GM23338 (cell line): ENCODE results near the gene AGO4. TPM values are rescaled to one million over a fixed set of nuclear protein-coding genes. Genes with fewer than 3 reads are reported as not detected.
"Not testable (repeated sequence)": the region's sequence is repeated elsewhere in the genome, so short reads cannot be mapped to it uniquely, and the experiment has no call there.

ENCODE experiments used
- ATAC-seq: fragments of 200-7000 bp; cut with Tn5 transposase; 3 replicates; pipeline ENCODE4 v1.9.1; 2020
- DNase-seq: peaks from one replicate; pipeline ENCODE4 v3.0.0-alpha.2; 2015; ENCODE audit warnings: low spot score
- H2AFZ ChIP-seq: fragments of 200-600 bp; sonication (generic); 2 replicates; pipeline ENCODE4 v1.8.0; 2016; ENCODE audit warnings: antibody characterized with exemption, mild to moderate bottlenecking, moderate library complexity
- H3F3A ChIP-seq: fragments of 200-600 bp; sonication (generic); replicated peaks from 2 replicates; pipeline ENCODE4 v1.8.0; 2017; ENCODE audit warnings: antibody characterized with exemption, mixed run types, low read depth
- H3K27ac ChIP-seq: fragments of 200-600 bp; sonication (generic); 2 replicates; pipeline ENCODE4 v1.6.1; 2016; ENCODE audit warnings: low read depth
- H3K27me3 ChIP-seq: fragments of 200-600 bp; sonication (generic); 2 replicates; pipeline ENCODE4 v1.8.0; 2016; ENCODE audit warnings: mild to moderate bottlenecking, mixed run types, moderate library complexity; ENCODE audit not compliant: insufficient read depth
- H3K36me3 ChIP-seq: fragments of 200-600 bp; sonication (generic); 2 replicates; pipeline ENCODE4 v1.8.0; 2016; ENCODE audit warnings: mild to moderate bottlenecking; ENCODE audit not compliant: insufficient read depth
- H3K4me1 ChIP-seq: fragments of 200-600 bp; sonication (generic); 2 replicates; pipeline ENCODE4 v1.8.0; 2016; ENCODE audit warnings: mild to moderate bottlenecking, moderate library complexity; ENCODE audit not compliant: insufficient read depth
- H3K4me2 ChIP-seq: fragments of 200-600 bp; sonication (generic); 2 replicates; pipeline ENCODE4 v1.7.1; 2017; ENCODE audit warnings: mixed run types
- H3K4me3 ChIP-seq: fragments of 200-600 bp; sonication (generic); 2 replicates; pipeline ENCODE4 v1.6.1; 2016; ENCODE audit warnings: mixed run types
- H3K79me2 ChIP-seq: fragments of 200-600 bp; sonication (generic); replicated peaks from 2 replicates; pipeline ENCODE4 v1.8.0; 2017; ENCODE audit warnings: mild to moderate bottlenecking; ENCODE audit not compliant: insufficient read depth
- H3K9me2 ChIP-seq: fragments of 200-600 bp; sonication (generic); 2 replicates; pipeline ENCODE4 v1.8.0; 2017; ENCODE audit not compliant: insufficient read depth
- H4K20me1 ChIP-seq: fragments of 200-600 bp; sonication (generic); replicated peaks from 2 replicates; pipeline ENCODE4 v1.8.0; 2017; ENCODE audit warnings: mild to moderate bottlenecking; ENCODE audit not compliant: insufficient read depth
- H3K27ac Mint-ChIP-seq: 2 replicates; pipeline ENCODE4 v1.8.0; 2020; ENCODE audit warnings: inconsistent platforms, mild to moderate bottlenecking, moderate library complexity, mixed read lengths
- H3K27me3 Mint-ChIP-seq: 3 replicates; pipeline ENCODE4 v1.8.0; 2022; ENCODE audit warnings: low read depth, mild to moderate bottlenecking, moderate library complexity, mixed read lengths, inconsistent platforms; ENCODE audit not compliant: insufficient read depth, poor library complexity
- H3K36me3 Mint-ChIP-seq: 3 replicates; pipeline ENCODE4 v1.8.0; 2021; ENCODE audit warnings: low read depth, mild to moderate bottlenecking, inconsistent platforms, moderate library complexity, mixed read lengths
- H3K4me1 Mint-ChIP-seq: 3 replicates; pipeline ENCODE4 v1.8.0; 2020; ENCODE audit warnings: mild to moderate bottlenecking, inconsistent platforms, mixed read lengths
- H3K4me3 Mint-ChIP-seq: 3 replicates; pipeline ENCODE4 v1.8.0; 2021; ENCODE audit warnings: moderate library complexity, mild to moderate bottlenecking, inconsistent platforms, mixed read lengths
- H3K9me3 Mint-ChIP-seq: 3 replicates; pipeline ENCODE4 v1.8.0; 2020; ENCODE audit warnings: moderate library complexity, mild to moderate bottlenecking, inconsistent platforms, mixed read lengths
- CREB1 ChIP-seq: fragments of 250-450 bp; sonication (Bioruptor Pico); IDR thresholded peaks from 2 replicates; pipeline ENCODE4 v1.5.0; 2020; ENCODE audit warnings: low read depth, mild to moderate bottlenecking, moderate library complexity
- EZH2 ChIP-seq: fragments of 200-600 bp; sonication (generic); IDR thresholded peaks from one replicate; pipeline ENCODE4 v1.8.0; 2017; ENCODE audit warnings: antibody characterized with exemption, mild to moderate bottlenecking, low read depth; ENCODE audit not compliant: unreplicated experiment
- EZH2phosphoT487 ChIP-seq: fragments of 200-600 bp; sonication (generic); IDR thresholded peaks from one replicate; pipeline ENCODE4 v1.8.1; 2018; ENCODE audit warnings: antibody characterized with exemption; ENCODE audit not compliant: unreplicated experiment
- JUNB ChIP-seq: IDR thresholded peaks from one replicate; pipeline ENCODE4 v1.6.1; 2016; ENCODE audit warnings: antibody characterized with exemption; ENCODE audit not compliant: unreplicated experiment
- NANOG ChIP-seq: IDR thresholded peaks from 2 replicates; pipeline ENCODE4 v1.6.1; 2016; ENCODE audit warnings: antibody characterized with exemption, borderline replicate concordance
- POLR2AphosphoS5 ChIP-seq: IDR thresholded peaks from 2 replicates; pipeline ENCODE4 v1.6.1; 2016; ENCODE audit warnings: antibody characterized with exemption, low read depth
- ZNF114 ChIP-seq: fragments of 250-450 bp; sonication (Bioruptor Pico); IDR thresholded peaks from 2 replicates; pipeline ENCODE4 v1.5.0; 2020; ENCODE audit warnings: mild to moderate bottlenecking, moderate library complexity
- polyA plus RNA-seq: library from polyadenylated mRNA; unstranded; fragments of >200 nt; fragmentation: Nextera tagmentation; extraction: Ambion mirVana; gene quantifications from 2 replicates; pipeline ENCODE4 v1.2.1, GENCODE V29; 2016
- total RNA-seq: library from RNA; depleted of rRNA; stranded (reverse); fragments of >200 nt; shearing (Covaris generic); gene quantifications from 2 replicates; pipeline ENCODE4 v1.2.3, GENCODE V29; 2014
- TF ChIP-seq, protein P1 (sequence below), 2 experiments: fragments of 200-600 bp in 1 of 2; sonication (generic) in 1 of 2; conservative IDR thresholded peaks; 2 replicates each; pipeline versions ENCODE4 v1.5.1 to v1.6.1; 2016 to 2017; ENCODE audit warnings: antibody characterized with exemption in 2 of 2, low read depth in 2 of 2, mild to moderate bottlenecking in 2 of 2, moderate library complexity in 1 of 2
- TF ChIP-seq, protein P2 (sequence below): IDR thresholded peaks from 2 replicates; pipeline ENCODE4 v1.6.1; 2016; ENCODE audit warnings: antibody characterized with exemption

The AGO4 gene
- total and polyA plus RNA-seq, 2 experiments from 2014 or later = 1.7 to 9.7 TPM

DNA sequence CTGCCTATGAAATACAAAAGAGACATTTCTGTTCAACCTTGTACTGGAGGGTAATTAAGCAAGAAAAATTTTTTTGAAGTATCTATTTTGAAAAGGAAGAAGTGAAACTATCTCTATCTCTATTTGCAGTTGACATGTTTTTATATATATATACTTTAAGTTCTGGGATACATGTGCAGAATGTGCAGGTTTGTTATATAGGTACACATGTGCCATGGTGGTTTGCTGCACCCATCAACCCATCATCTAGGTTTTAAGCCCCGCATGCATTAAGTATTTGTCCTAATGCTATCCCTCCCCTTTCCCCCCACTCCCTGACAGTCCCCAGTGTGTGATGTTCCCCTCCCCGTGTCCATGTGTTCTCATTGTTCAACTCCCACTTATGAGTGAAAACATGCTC, 9.8 kb upstream of the AGO4 start:
- not testable (repeated sequence) for H3K27ac ChIP-seq

DNA sequence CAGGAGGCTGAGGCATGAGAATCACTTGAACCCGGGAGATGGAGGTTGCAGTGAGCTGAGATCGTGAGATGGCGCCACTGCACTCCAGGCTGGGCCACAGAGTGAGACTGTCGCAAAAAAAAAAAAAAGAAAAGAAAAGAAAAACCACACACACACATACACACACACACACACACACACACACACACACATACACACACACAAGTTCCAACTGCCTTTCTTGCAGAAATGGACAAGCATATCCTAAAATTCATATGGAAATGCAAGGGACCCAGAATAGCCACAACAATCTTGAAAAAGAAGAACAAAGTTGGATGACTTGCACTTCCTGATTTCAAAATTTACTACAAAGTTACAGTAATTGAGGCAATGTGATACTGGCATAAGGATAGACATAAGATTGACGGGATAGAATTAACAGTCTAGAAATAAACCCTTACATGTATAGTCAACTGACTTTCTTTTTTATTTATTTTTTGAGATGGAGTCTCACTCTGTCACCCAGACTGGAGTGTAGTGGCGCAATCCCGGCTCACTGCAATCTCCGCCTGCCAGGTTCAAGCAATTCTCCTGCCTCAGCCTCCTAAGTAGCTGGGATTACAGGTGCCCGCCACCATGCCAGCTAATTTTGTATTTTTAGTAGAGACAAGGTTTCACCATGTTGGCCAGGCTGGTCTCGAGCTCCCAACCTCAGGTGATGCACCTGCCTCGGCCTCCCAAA, 7.5 kb upstream of the AGO4 start:
- H3K27me3 Mint-ChIP-seq, H3K27ac ChIP-seq, H3K4me1 ChIP-seq, H3K4me2 ChIP-seq, H3K4me1 Mint-ChIP-seq, H3K9me2 ChIP-seq, H3K9me3 Mint-ChIP-seq, H3K36me3 ChIP-seq, H2AFZ ChIP-seq, H3K4me3 ChIP-seq, H3K79me2 ChIP-seq, H4K20me1 ChIP-seq, H3F3A ChIP-seq, H3K36me3 Mint-ChIP-seq, ATAC-seq, H3K27me3 ChIP-seq, H3K27ac Mint-ChIP-seq, DNase-seq, H3K4me3 Mint-ChIP-seq: not testable (repeated sequence)
- TF ChIP-seq, protein P1, sequence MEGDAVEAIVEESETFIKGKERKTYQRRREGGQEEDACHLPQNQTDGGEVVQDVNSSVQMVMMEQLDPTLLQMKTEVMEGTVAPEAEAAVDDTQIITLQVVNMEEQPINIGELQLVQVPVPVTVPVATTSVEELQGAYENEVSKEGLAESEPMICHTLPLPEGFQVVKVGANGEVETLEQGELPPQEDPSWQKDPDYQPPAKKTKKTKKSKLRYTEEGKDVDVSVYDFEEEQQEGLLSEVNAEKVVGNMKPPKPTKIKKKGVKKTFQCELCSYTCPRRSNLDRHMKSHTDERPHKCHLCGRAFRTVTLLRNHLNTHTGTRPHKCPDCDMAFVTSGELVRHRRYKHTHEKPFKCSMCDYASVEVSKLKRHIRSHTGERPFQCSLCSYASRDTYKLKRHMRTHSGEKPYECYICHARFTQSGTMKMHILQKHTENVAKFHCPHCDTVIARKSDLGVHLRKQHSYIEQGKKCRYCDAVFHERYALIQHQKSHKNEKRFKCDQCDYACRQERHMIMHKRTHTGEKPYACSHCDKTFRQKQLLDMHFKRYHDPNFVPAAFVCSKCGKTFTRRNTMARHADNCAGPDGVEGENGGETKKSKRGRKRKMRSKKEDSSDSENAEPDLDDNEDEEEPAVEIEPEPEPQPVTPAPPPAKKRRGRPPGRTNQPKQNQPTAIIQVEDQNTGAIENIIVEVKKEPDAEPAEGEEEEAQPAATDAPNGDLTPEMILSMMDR (conservative IDR thresholded peaks at IDR 0.05; ENCODE audit: low read depth in 2 of 2) = peak; percentile 16 to 32; a peak in 2 of 4 replicates

More for the DNA sequence above, 9.8 kb upstream of the AGO4 start:
- not testable (repeated sequence) for H3K79me2 ChIP-seq, H3F3A ChIP-seq, H3K9me2 ChIP-seq, H2AFZ ChIP-seq, H3K36me3 ChIP-seq, H3K27ac Mint-ChIP-seq, H3K27me3 ChIP-seq, H3K36me3 Mint-ChIP-seq, H3K4me1 ChIP-seq, DNase-seq, H3K4me3 Mint-ChIP-seq, H3K4me1 Mint-ChIP-seq, H3K4me3 ChIP-seq, H3K9me3 Mint-ChIP-seq, H3K4me2 ChIP-seq, H3K27me3 Mint-ChIP-seq, ATAC-seq, H4K20me1 ChIP-seq

DNA sequence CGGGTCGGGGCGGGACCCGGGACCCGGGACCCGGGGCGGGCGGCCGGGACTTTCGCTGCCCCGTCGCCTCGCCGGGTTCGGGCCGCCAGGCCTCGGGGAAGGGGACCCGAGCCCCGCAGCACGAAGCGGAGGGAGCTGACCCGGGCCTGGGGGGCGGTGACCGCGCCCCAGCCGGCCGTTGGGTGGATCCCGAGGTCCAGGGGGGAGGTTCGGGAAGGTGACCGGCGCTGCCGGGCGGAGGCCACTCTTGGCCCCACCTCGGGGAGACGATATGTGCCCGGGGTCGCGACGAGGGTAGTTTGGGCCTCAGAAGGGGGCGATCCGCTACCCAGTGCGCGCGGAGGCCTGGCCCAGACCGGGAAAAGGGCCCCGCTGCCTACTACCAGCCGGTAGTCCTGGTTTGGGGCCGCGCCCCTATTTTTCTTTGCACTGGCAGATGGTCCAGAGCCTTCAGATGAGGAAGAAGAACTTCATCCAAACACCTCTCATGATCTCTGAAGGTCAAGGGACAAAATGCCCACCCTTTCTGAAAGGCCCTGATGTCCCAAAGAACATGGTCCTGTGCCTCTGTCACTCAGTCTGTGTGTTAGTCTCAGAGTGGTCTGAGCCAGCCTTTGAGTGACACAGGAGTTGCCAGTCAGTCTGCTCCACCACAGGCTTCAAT, 766 bp downstream of the AGO4 start:
- Histone ChIP-seq H3K4me1 (peaks cover 10% of the 10 kb centered on the region), H3K79me2 (no peaks in the 10 kb centered on the region; the same call in 1 of the 2 replicates), H3K9me2 (no peaks in the 10 kb centered on the region), H3K27ac (no peak overlapping the region), H3K27me3 (0 out of 2 replicates have a peak, but pooled peaks cover 10% of the 10 kb centered on the region), H3F3A (peaks cover 18% of the 10 kb centered on the region), H3K36me3 (no peaks in the 10 kb centered on the region), H3K4me3 (peak overlapping the region; percentile 86), H2AFZ (peak overlapping the region; percentile 95), H3K4me2 (peak overlapping the region; percentile 93), H4K20me1 (peaks cover 7% of the 10 kb centered on the region)
- DNase-seq (peak; percentile 53), ATAC-seq (peak; percentile 66)
- Mint-ChIP-seq H3K27me3 (peaks cover 27% of the 10 kb centered on the region), H3K4me1 (peaks cover 13% of the 10 kb centered on the region), H3K27ac (no peak overlapping the region), H3K9me3 (no peaks in the 10 kb centered on the region), H3K36me3 (no peaks in the 10 kb centered on the region), H3K4me3 (peak overlapping the region; percentile 81)
- TF ChIP-seq EZH2 (no peak), JUNB (no peak), NANOG (no peak), EZH2phosphoT487 (no peak), CREB1 (CRISPR knock-in tag) (no peak), ZNF114 (no peak), POLR2AphosphoS5 (no peak)
- TF ChIP-seq, protein P2, sequence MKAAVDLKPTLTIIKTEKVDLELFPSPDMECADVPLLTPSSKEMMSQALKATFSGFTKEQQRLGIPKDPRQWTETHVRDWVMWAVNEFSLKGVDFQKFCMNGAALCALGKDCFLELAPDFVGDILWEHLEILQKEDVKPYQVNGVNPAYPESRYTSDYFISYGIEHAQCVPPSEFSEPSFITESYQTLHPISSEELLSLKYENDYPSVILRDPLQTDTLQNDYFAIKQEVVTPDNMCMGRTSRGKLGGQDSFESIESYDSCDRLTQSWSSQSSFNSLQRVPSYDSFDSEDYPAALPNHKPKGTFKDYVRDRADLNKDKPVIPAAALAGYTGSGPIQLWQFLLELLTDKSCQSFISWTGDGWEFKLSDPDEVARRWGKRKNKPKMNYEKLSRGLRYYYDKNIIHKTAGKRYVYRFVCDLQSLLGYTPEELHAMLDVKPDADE = no peak
